Measurements from ENCODE around the gene GCM1. TPM values are rescaled to one million over a fixed set of nuclear protein-coding genes. Genes with fewer than 3 reads are reported as not detected.

Gene GCM1
- total and polyA plus RNA-seq, 9 of the 15 experiments (the other 6 are each of a cell fraction or from before 2014, with no cell fraction given) = not detected

- no TSS peak for BruUV-seq (replicated peaks)
- H3K27me3 ChIP-seq (ENCODE audit: control insufficient read depth in 2 of 2, insufficient read depth in 2 of 2, low read length in 2 of 2) = peaks cover 0 to 16% of the 10 kb centered on the region in 2 experiments; a peak in 2 of 5 replicates
- ATAC-seq (peak; percentile 93), FAIRE-seq (peak; percentile 96), DNase-seq (ENCODE audit: extremely low read depth in 1 of 4, low spot score in 3 of 4) (peak; percentile 83 to 91 (median 88))
- H3K4me3 ChIP-seq = no peak overlapping the region
- H3K27ac ChIP-seq (ENCODE audit: extremely low read depth, low read depth, low read length) = no peak overlapping the region
- no peaks in the 10 kb centered on the region for H3K36me3 ChIP-seq (ENCODE audit: control insufficient read depth, insufficient read depth, low read length)
- CTCF ChIA-PET (ENCODE audit: low intra/inter-chr PET ratio) = interaction anchor here (0.5 to 5.8 kb wide), 17 partner anchors 17 to 557 kb away, joined by 3 to 177 read pairs (median 4); no protein-coding TSS in a partner anchor
- no peak overlapping the region for H3K4me2 ChIP-seq (ENCODE audit: insufficient read depth, low read length)
- H3K9ac ChIP-seq (ENCODE audit: insufficient read depth in 1 of 2, low read depth in 2 of 2, low read length in 2 of 2) = no peak overlapping the region
- no peaks in the 10 kb centered on the region for H3K4me1 ChIP-seq (replicated peaks in 1 of 2; ENCODE audit: control insufficient read depth in 2 of 2, insufficient read depth in 2 of 2, low read length in 2 of 2)
- H4K20me1 ChIP-seq (replicated peaks; ENCODE audit: control insufficient read depth, insufficient read depth, low read length) = no peaks in the 10 kb centered on the region
- 36% methylated on average over 20 of the region's 20 CpGs for WGBS (ENCODE audit: insufficient coverage, low coverage, missing lambda C conversion rate)
- POLR2A ChIA-PET = interaction anchor here (1.0 kb wide), 2 partner anchors 12 to 20 kb away, joined by 3 to 4 read pairs; no protein-coding TSS in a partner anchor
- no peak overlapping the region for H2AFZ ChIP-seq (ENCODE audit: low read depth, low read length)
- H3K9me1 ChIP-seq (ENCODE audit: control insufficient read depth, insufficient read depth, low read length) = no peaks in the 10 kb centered on the region
- no peaks in the 10 kb centered on the region for H3K9me3 ChIP-seq (replicated peaks; ENCODE audit: control insufficient read depth, insufficient read depth, low read depth, low read length)
- intact Hi-C loops (cut with micrococcal nuclease) = loop anchor here (1.0 to 5.0 kb wide), 5 partner anchors 120 to 555 kb away; no protein-coding TSS in a partner anchor
- H3K79me2 ChIP-seq (ENCODE audit: control insufficient read depth, insufficient read depth, low read length) = no peaks in the 10 kb centered on the region
- in situ Hi-C loops (cut with MboI) = loop anchor here (5.0 kb wide), 1 partner anchor 310 kb away; no protein-coding TSS in a partner anchor
- TF ChIP-seq ZBTB33 (CRISPR knock-in tag; IDR thresholded peaks at IDR 0.05) (peak; percentile 30; the same call in 1 of the 2 replicates), ZNF592 (IDR thresholded peaks at IDR 0.05) (peak; percentile 64), CREM (IDR thresholded peaks at IDR 0.05; ENCODE audit: low read depth) (peak; percentile 64), NCOR1 (IDR thresholded peaks at IDR 0.05) (peak; percentile 16; the same call in 1 of the 2 replicates), ZNF384 (IDR thresholded peaks at IDR 0.05; ENCODE audit: low read depth, low read length) (peak; percentile 52; the same call in 1 of the 2 replicates), CC2D1A (IDR thresholded peaks at IDR 0.05) (peak; percentile 91), HMBOX1 (IDR thresholded peaks at IDR 0.05) (peak; percentile 61; the same call in 1 of the 2 replicates), NFE2 (IDR thresholded peaks at IDR 0.05; ENCODE audit: low read depth) (peak; percentile 60), FOXP1 (CRISPR knock-in tag; IDR thresholded peaks at IDR 0.05) (0 out of 2 replicates have a peak, but pooled peaks have one; percentile 54), GTF3C2 (IDR thresholded peaks at IDR 0.05; ENCODE audit: borderline replicate concordance, extremely low read depth, insufficient read length) (no peak)
These were observed 23.2 kb upstream of the GCM1 start for GRCh38 chr6:53171605-53172467.
